Neuronal stem cell (in vitro differentiated cells): Measurements from ENCODE around the gene AMOTL1.

ENCODE experiments used
- DNase-seq: peaks from one replicate; pipeline ENCODE4 v3.0.0-alpha.2; 2013; ENCODE audit warnings: low spot score
- H2AFZ ChIP-seq: one replicate; pipeline ENCODE4 v1.6.1; 2013; ENCODE audit warnings: mild to moderate bottlenecking, low read length, inconsistent platforms
- H2AK5ac ChIP-seq: 2 replicates; pipeline ENCODE4 v1.6.1; 2013; ENCODE audit warnings: low read depth, mild to moderate bottlenecking, inconsistent platforms, low read length, moderate library complexity, mixed read lengths
- H2BK120ac ChIP-seq: 2 replicates; pipeline ENCODE4 v1.6.1; 2013; ENCODE audit warnings: low read depth, mild to moderate bottlenecking, inconsistent platforms, low read length, moderate library complexity, mixed read lengths
- H2BK12ac ChIP-seq: one replicate; pipeline ENCODE4 v1.6.1; 2013; ENCODE audit warnings: low read length, inconsistent platforms
- H2BK15ac ChIP-seq: 2 replicates; pipeline ENCODE4 v1.6.1; 2013; ENCODE audit warnings: mild to moderate bottlenecking, low read length, inconsistent platforms, mixed read lengths
- H2BK5ac ChIP-seq: one replicate; pipeline ENCODE4 v1.6.1; 2013; ENCODE audit warnings: inconsistent platforms, mild to moderate bottlenecking, low read length, moderate library complexity
- H3K14ac ChIP-seq: one replicate; pipeline ENCODE4 v1.6.1; 2013; ENCODE audit warnings: low read length, inconsistent platforms
- H3K18ac ChIP-seq: 2 replicates; pipeline ENCODE4 v1.6.1; 2013; ENCODE audit warnings: low read length, inconsistent platforms
- H3K23ac ChIP-seq: 2 replicates; pipeline ENCODE4 v1.6.1; 2013; ENCODE audit warnings: low read depth, mild to moderate bottlenecking, mixed read lengths, low read length, inconsistent platforms; ENCODE audit not compliant: poor library complexity
- H3K27ac ChIP-seq: replicated peaks from 3 replicates; pipeline ENCODE4 v1.5.1; 2013; ENCODE audit warnings: low read length, inconsistent platforms
- H3K27me3 ChIP-seq, 3 experiments: 2 replicates each; pipeline ENCODE4 v1.6.1; 2013; ENCODE audit warnings: low read length in 3 of 3, mild to moderate bottlenecking in 2 of 3, inconsistent platforms in 1 of 3, low read depth in 1 of 3, mixed read lengths in 1 of 3, moderate library complexity in 1 of 3; ENCODE audit not compliant: control insufficient read depth in 3 of 3, insufficient read depth in 3 of 3
- H3K36me3 ChIP-seq, 2 donors: replicated peaks in 1 of 2; 2 replicates each; pipeline ENCODE4 v1.6.1; 2013; ENCODE audit warnings: low read length in 2 of 2; ENCODE audit not compliant: control insufficient read depth in 2 of 2, insufficient read depth in 2 of 2
- H3K4ac ChIP-seq: 2 replicates; pipeline ENCODE4 v1.6.1; 2013; ENCODE audit warnings: inconsistent platforms, mild to moderate bottlenecking, low read length, moderate library complexity
- H3K4me1 ChIP-seq, 2 donors: 1 replicate in 1 of 2; 2 replicates in 1 of 2; pipeline ENCODE4 v1.6.1; 2013; ENCODE audit warnings: low read length in 2 of 2, low read depth in 1 of 2; ENCODE audit not compliant: control insufficient read depth in 2 of 2, insufficient read depth in 1 of 2
- H3K4me2 ChIP-seq: one replicate; pipeline ENCODE4 v1.6.1; 2013; ENCODE audit warnings: mild to moderate bottlenecking, low read length, inconsistent platforms; ENCODE audit not compliant: insufficient read depth, poor library complexity, severe bottlenecking
- H3K4me3 ChIP-seq, 2 donors: 2 replicates each; pipeline ENCODE4 v1.5.1; 2013; ENCODE audit warnings: low read length in 2 of 2, mild to moderate bottlenecking in 2 of 2, inconsistent platforms in 1 of 2, moderate library complexity in 1 of 2
- H3K79me1 ChIP-seq: one replicate; pipeline ENCODE4 v1.6.1; 2013; ENCODE audit warnings: low read depth, mild to moderate bottlenecking, inconsistent platforms, low read length, moderate library complexity
- H3K9ac ChIP-seq: one replicate; pipeline ENCODE4 v1.6.1; 2013; ENCODE audit warnings: mild to moderate bottlenecking, low read depth, low read length, inconsistent platforms; ENCODE audit not compliant: poor library complexity
- H3K9me3 ChIP-seq, 2 donors: replicated peaks in 1 of 2; 2 replicates each; pipeline versions ENCODE3 to v1.6.1; 2013; ENCODE audit warnings: low read length in 2 of 2, mild to moderate bottlenecking in 2 of 2, inconsistent platforms in 1 of 2, low read depth in 1 of 2, mixed read lengths in 1 of 2, moderate library complexity in 1 of 2; ENCODE audit not compliant: control insufficient read depth in 2 of 2, insufficient read depth in 1 of 2
- H4K8ac ChIP-seq: one replicate; pipeline ENCODE4 v1.6.1; 2013; ENCODE audit warnings: low read depth, mild to moderate bottlenecking, inconsistent platforms, low read length, moderate library complexity
- H4K91ac ChIP-seq: one replicate; pipeline ENCODE4 v1.6.1; 2013; ENCODE audit warnings: low read length, low read depth, mild to moderate bottlenecking, inconsistent platforms; ENCODE audit not compliant: poor library complexity
- WGBS, 2 donors: extraction: QIAGEN DNeasy Blood & Tissue Kit; methylation state at CpG; one replicate each; pipeline ENCODE4 v1.1.7; 2013; ENCODE audit warnings: missing lambda C conversion rate in 2 of 2, mixed read lengths in 1 of 2; ENCODE audit not compliant: insufficient read length in 2 of 2, insufficient replicate concordance in 1 of 2; ENCODE audit errors: extremely low coverage in 2 of 2; 5-methylcytosine and 5-hydroxymethylcytosine counted together

The AMOTL1 gene

DNA sequence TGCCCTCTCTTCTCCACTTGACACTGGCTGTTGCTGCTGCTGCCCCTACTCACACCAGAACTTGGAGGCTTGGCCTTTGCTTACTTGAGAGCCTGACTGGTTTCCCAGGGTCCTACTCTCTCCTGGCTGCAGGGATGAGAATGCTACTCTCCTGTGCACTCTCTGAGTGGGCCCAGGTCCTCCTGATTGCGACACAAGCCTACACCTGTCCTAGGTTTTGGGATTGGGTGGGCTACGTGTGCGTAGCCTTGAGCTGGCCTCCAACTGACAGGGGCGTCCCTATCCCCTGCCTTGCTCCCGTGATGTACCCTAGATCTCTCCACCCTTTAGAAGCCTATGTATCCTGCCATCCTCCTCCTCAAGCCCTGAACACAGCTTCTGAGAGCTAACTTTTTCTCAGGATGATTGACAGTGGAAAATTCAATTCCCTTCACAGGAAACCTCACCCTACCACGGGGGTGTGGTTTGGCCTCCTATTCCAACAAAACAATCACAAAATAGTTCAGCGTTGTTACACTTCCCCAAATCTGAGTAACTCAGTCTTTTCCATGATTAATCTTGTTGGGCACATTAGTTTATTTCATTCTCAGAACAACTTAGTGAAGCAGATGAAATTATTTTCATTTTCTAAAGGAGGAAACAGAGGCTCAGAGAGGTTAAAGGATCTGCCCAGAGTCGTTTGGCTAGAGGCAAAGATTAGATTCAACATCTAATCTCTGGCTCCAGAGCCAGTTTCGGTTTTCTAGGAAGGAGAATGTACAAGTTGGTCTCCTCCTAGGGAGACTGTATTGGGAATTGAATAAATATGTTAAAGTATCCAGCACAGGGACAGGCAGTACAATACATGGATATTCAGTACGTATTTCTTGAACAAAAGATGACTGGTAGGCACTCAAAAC is 17.6 kb upstream of the AMOTL1 start:
- Histone ChIP-seq H3K4me2 (no peak overlapping the region), H2BK12ac (no peak overlapping the region), H3K4me3 (no peak overlapping the region), H2BK5ac (no peak overlapping the region), H3K18ac (no peak overlapping the region), H3K9me3 (no peaks in the 10 kb centered on the region), H3K4me1 (peaks cover 0 to 7% of the 10 kb centered on the region in 2 donors), H3K23ac (no peak overlapping the region), H4K91ac (peak overlapping the region; percentile 2), H3K14ac (no peak overlapping the region), H3K27me3 (no peaks in the 10 kb centered on the region), H3K79me1 (no peaks in the 10 kb centered on the region), H2BK15ac (no peak overlapping the region), H4K8ac (no peak overlapping the region), H2AK5ac (no peak overlapping the region), H2BK120ac (no peak overlapping the region), H3K4ac (no peak overlapping the region), H3K27ac (no peak overlapping the region), H2AFZ (no peak overlapping the region), H3K9ac (no peak overlapping the region), H3K36me3 (peaks cover 0 to 47% of the 10 kb centered on the region in 2 donors)
- whole genome bisulfite sequencing, 2 donors = no CpG with 5 or more reads among the region's 10 CpGs
- no peak for DNase-seq

DNA sequence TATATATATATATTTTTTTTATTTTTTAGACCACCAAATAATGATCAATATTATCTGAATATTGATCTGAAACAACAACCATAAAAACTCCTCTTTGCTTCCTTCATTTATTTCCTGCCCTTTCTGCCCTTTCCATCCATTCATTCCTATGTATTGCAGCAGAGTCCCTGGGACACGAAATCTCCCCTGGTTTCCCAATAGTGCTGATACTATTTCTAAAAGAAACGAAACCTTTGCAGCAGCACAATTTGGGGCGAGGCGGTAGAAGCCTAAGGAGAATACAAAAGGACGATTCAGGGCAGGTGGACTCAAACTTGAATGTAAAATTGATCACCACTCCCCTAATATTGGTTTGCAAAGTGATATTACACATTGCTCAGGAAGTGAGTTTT is 16.9 kb upstream of the AMOTL1 start:
- H2BK120ac ChIP-seq = no peak overlapping the region
- H3K9me3 ChIP-seq = no peaks in the 10 kb centered on the region
- H2BK5ac ChIP-seq = no peak overlapping the region
- no peak overlapping the region for H3K27ac ChIP-seq
- no peak overlapping the region for H4K8ac ChIP-seq
- no peak for DNase-seq
- H4K91ac ChIP-seq = no peak overlapping the region
- H3K36me3 ChIP-seq = peaks cover 0 to 48% of the 10 kb centered on the region in 2 donors
- no peak overlapping the region for H3K18ac ChIP-seq
- H3K4me3 ChIP-seq = no peak overlapping the region
- no peak overlapping the region for H3K9ac ChIP-seq
- no peak overlapping the region for H2AK5ac ChIP-seq
- WGBS, 2 donors = no CpG with 5 or more reads among the region's 5 CpGs
- H3K14ac ChIP-seq = no peak overlapping the region
- H3K4ac ChIP-seq = no peak overlapping the region
- H2AFZ ChIP-seq = no peak overlapping the region
- H3K4me2 ChIP-seq = no peak overlapping the region
- H3K23ac ChIP-seq = no peak overlapping the region
- no peaks in the 10 kb centered on the region for H3K79me1 ChIP-seq
- no peak overlapping the region for H2BK15ac ChIP-seq
- peaks cover 0 to 7% of the 10 kb centered on the region in 2 donors for H3K4me1 ChIP-seq
- H2BK12ac ChIP-seq = no peak overlapping the region
- no peaks in the 10 kb centered on the region for H3K27me3 ChIP-seq

DNA sequence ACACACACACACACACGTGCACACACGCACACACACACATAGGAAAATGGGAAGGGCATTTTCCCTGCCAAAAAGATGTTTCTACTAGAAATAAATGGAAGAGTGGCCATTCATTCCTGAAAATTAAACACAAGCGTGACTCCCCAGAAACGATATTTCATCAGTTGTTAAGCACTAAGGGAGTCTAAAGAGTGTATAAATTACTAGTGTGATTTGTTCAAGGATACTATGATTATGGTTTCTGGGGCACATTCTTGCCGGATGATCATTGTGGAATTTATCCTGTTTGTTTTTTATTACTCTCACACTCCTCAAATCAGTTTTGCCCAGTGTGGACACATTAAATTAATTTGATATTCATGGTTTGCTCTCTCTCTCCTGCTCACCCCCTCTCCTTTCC is 16.4 kb upstream of the AMOTL1 start:
- Histone ChIP-seq H2AFZ (no peak overlapping the region), H3K4me2 (no peak overlapping the region), H2BK12ac (no peak overlapping the region), H3K23ac (no peak overlapping the region), H2BK120ac (no peak overlapping the region), H3K9ac (no peak overlapping the region), H3K4me1 (peaks cover 0 to 7% of the 10 kb centered on the region in 2 donors), H3K14ac (no peak overlapping the region), H3K4me3 (no peak overlapping the region), H2BK5ac (no peak overlapping the region), H3K36me3 (peaks cover 0 to 46% of the 10 kb centered on the region in 2 donors), H3K9me3 (no peaks in the 10 kb centered on the region), H3K4ac (no peak overlapping the region), H4K91ac (no peak overlapping the region), H3K79me1 (no peaks in the 10 kb centered on the region), H3K18ac (no peak overlapping the region), H2AK5ac (no peak overlapping the region), H3K27ac (no peak overlapping the region), H4K8ac (no peak overlapping the region), H3K27me3 (no peaks in the 10 kb centered on the region), H2BK15ac (no peak overlapping the region)
- WGBS, 2 donors = no CpG with 5 or more reads among the region's 5 CpGs
- DNase-seq = no peak

DNA sequence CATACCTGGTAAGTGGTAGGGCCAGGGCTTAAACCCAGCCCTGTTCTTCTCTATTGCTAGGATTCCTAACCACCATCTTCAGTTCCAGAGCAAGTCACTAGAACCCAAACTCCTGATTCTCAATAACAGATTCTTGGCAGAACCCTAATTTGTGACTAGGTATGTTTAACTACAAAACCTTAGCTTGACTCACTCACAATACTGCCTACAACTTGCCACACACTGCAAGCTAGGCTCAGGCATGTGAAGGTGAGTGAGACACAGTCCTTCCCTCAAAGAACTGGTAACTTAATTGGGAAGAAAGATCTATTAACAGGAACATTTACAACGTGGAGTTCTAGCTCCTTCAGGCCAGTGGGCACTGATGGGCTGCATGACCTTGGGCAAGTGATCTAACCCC is 14.5 kb upstream of the AMOTL1 start:
- H3K23ac ChIP-seq = no peak overlapping the region
- H3K4ac ChIP-seq = no peak overlapping the region
- H4K8ac ChIP-seq = no peak overlapping the region

More for the DNA sequence above, 14.5 kb upstream of the AMOTL1 start:
- H3K27ac ChIP-seq = no peak overlapping the region
- no peaks in the 10 kb centered on the region for H3K79me1 ChIP-seq
- no peak overlapping the region for H2AK5ac ChIP-seq
- no peak overlapping the region for H2BK15ac ChIP-seq
- no peak overlapping the region for H2BK120ac ChIP-seq
- H3K9ac ChIP-seq = no peak overlapping the region
- no peak overlapping the region for H2BK12ac ChIP-seq
- H3K27me3 ChIP-seq = no peaks in the 10 kb centered on the region
- H3K14ac ChIP-seq = no peak overlapping the region
- no peaks in the 10 kb centered on the region for H3K9me3 ChIP-seq
- no peak overlapping the region for H3K4me3 ChIP-seq
- H2AFZ ChIP-seq = no peak overlapping the region
- peaks cover 0 to 33% of the 10 kb centered on the region in 2 donors for H3K36me3 ChIP-seq
- no peak for DNase-seq
- no peak overlapping the region for H2BK5ac ChIP-seq
- H3K18ac ChIP-seq = no peak overlapping the region
- H3K4me2 ChIP-seq = no peak overlapping the region
- WGBS, 2 donors = no CpG with 5 or more reads among the region's 1 CpG
- H4K91ac ChIP-seq = no peak overlapping the region
- peaks cover 0 to 14% of the 10 kb centered on the region in 2 donors for H3K4me1 ChIP-seq
